GM18909 (cell line): ENCODE results near the gene NAV1.
"Not testable (repeated sequence)": the region's sequence is repeated elsewhere in the genome, so short reads cannot be mapped to it uniquely, and the experiment has no call there.

Source experiments
- ATAC-seq: cut with Tn5 transposase; IDR thresholded peaks from one replicate; pipeline ENCODE4 v1.9.1; 2021; ENCODE audit warnings: mild to moderate bottlenecking; ENCODE audit not compliant: unreplicated experiment, poor library complexity

NAV1 gene

DNA sequence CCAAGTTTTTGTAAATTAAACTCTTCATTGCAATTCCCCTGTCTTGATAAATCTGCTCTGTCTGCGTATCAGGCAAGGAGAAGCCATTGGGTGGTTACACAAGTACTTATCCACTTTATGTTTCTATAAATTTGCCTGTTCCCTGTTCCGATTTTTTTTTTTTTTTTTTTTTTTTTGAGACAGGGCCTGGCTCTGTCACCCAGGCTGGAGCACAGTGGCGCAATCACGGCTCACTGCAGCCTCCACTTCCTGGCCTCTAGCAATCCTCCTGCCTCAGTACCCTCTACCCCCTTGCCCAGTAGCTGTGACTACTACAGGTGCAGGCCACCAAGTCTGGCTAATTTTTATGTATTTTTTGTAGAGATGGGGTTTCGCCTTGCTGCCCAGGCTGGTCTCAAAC is 20.9 kb upstream of the NAV1 start:
- ATAC-seq = no peak

GRCh38 chr1:201520046-201520575 is 18.8 kb upstream of the NAV1 start:
- ATAC-seq = not testable (repeated sequence)

DNA sequence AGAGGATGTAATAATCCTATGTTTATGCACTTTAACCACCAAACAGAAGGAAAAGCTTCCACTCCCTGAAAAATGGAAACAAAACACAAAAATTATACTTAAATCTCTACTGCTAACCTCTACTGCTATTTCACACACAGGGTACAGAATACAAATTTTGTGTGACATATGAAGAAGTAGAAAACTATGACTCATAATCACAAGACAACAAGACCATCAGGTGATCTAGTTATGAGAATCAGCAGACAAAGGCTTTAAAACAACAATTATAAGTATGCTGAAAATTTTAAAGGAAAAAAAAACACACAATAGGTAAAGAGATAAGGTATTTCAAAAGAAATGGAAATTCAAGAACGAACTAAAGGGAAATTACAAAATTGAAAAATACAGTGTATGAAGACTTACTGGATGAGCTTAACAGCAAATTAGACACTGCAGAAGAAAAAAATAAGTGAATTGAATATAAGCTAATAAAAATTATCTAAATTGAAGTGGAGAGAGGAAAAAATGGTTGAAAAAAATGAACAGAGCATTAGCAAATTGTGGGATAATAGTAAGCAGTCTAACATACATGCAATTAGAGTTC is 13.6 kb upstream of the NAV1 start:
- no peak for ATAC-seq

DNA sequence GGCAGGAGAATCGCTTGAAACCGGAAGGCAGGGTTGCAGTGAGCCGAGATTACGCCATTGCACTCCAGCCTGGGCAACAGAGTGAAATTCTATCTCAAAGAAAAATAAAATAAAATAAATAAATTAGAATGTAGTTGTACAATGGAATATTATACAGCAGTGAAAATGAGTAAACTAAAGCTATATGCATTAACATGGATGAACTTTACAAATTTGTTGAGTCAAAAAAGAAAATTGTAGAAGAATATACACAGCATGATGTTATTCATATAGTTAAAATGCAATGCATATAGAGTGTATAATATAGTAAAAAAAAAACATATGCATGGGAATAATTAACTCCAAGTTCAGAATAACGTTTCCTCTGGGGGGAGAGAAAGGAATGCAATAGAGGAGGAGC is 11.0 kb upstream of the NAV1 start:
- no peak for ATAC-seq

GRCh38 chr1:201528631-201529252 is 10.2 kb upstream of the NAV1 start:
- no peak for ATAC-seq

- ATAC-seq = no peak
These were observed 8.0 kb upstream of the NAV1 start for GRCh38 chr1:201530741-201531531.

DNA sequence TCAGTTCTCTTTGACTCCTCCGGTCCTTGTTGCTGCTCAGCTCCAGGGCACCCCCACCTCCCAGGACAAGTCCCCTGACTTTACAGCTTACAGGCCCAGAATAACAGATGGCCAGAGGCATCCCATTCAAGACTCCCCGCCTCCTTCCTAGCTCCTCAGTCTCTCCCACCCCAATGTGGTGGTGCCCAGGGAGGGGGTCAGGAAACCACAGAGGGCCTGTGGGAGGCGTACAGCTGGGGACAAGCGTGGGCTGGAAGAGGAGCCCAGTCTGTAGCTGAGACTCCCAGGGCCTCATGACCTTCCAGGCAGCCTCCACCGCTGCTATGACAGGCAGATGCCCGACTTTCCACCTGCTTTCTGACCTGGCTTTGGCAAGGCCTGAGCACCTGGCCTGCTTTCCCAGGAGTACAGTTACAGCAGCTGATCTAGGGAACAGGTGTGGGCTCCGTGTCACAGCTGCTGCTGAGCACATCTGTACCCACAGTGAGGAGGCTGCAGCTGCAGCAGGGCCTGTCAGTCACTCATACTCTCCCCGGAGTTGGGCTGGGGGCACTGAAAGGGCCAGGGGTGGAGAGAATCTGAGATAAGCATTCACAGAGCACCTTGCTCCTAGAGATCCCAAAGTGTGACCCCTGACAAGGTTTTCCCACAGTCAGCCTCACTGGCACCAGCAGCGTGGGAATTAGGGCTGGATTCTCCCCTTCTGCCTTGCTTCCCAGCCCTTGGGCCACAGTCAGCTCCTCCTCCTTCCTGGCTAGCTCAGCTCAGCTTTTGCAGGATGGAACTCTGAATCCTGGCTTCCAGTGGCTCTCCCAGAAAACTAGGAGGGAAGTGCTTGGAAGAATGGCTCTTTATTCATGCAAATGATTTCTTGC is 7.1 kb upstream of the NAV1 start:
- no peak for ATAC-seq

DNA sequence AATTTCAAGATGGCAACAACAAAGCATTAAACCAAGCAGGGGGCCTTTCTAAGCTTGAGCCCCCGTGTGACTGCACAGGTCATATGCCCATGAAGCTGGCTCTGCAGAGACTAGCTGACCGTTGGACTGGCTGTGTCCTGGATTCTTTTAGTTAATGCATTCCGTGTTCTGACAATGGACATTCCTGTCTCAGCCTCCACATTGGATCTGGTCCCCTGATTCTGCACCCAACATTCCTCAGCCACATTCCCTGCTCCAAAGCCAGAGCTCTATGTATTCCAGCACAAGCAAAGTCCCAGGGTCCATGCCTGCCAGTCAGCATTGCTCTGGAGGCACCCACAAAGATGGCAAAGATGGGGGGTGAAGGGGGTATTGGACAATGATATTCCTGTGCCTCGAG is 5.1 kb upstream of the NAV1 start:
- ATAC-seq = no peak

DNA sequence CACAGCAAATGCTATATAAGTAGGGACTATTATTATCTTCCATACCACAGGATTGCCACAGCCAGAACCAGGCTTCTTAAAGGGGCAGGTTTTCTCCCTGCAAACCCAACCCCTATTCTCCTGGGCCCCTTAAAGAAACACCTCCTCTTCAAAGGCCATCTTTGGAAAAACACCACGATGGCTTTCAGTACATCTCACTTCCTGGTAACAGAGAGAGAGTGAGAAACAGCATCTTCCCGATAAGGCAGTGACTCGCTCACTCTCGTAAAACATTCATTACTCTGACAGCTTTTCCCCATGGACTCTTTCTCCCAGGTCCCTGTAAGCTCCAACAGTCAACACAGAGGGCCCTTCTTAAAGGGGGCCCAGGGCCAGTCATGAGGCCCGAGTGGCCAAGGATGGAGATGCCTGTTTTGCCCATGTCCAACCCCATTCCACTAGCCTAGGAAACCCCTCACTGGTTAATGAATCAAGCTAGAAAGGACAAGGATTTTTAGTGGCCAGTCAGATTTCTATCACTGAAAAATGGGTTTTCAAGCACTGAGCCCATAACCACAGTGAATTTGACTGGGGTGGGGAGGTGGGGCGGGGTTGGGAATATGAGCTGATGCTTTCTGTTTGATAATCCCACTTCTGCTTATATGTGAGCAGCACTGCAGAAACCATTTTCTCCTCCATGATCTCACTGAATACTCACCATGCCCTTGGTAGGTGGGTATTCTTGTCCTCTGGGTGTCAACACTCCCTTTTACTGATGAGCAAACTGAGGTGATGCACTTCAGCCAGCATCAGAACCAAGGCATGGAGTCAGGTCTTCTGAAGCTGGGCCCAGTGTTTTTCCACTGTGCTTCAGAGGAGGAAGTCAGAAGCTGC is 3.6 kb upstream of the NAV1 start:
- ATAC-seq = no peak

- ATAC-seq = no peak
These were observed 3.0 kb upstream of the NAV1 start for GRCh38 chr1:201535919-201536245.

- no peak for ATAC-seq
These were observed 2.4 kb upstream of the NAV1 start for GRCh38 chr1:201536558-201536957.

DNA sequence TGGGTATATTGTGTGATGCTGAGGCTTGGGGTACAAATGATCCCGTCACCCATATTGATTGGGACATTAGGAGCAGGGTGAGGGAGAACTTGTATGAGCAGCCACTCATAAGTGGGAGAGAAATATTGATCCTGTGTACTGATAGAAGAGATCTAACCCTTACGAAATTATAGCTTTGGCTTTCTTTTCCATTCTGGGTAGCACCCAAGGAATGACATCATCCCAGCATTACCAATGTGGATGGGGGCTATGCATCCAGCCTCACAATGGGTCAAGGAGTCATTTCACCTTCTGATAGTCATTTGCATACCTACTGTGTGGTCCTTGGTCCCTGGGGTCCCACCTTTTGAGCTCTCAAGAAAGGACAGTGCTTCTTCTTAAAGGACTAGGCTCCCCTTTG is 1.9 kb upstream of the NAV1 start:
- no peak for ATAC-seq

- no peak for ATAC-seq
These were observed 1.5 kb upstream of the NAV1 start for GRCh38 chr1:201537467-201537866.

- no peak for ATAC-seq
These were observed 876 bp upstream of the NAV1 start for GRCh38 chr1:201537891-201538611.

- no peak for ATAC-seq
These were observed 869 bp downstream of the NAV1 start for GRCh38 chr1:201539561-201540431.

GRCh38 chr1:201540846-201541735 is 2.2 kb downstream of the NAV1 start:
- no peak for ATAC-seq
